Neural cell (in vitro differentiated cells): ENCODE results near the gene DOCK2. TPM values are rescaled to one million over a fixed set of nuclear protein-coding genes. Genes with fewer than 3 reads are reported as not detected.

Source experiments
- H2AFZ ChIP-seq: fragments of 200-600, 300-800 bp; sonication (generic), shearing (Covaris generic); 2 replicates; pipeline ENCODE4 v1.6.0; 2014; ENCODE audit warnings: low read depth, mild to moderate bottlenecking, antibody characterized with exemption, low read length, moderate library complexity
- H3F3A ChIP-seq: fragments of 200-600 bp; shearing (Covaris generic); 2 replicates; pipeline ENCODE4 v1.6.1; 2016; ENCODE audit warnings: mild to moderate bottlenecking, moderate library complexity, mixed read lengths, antibody characterized with exemption, low read length; ENCODE audit not compliant: insufficient read depth, poor library complexity, severe bottlenecking
- H3K27ac ChIP-seq: fragments of 200-600, 300-800 bp; sonication (generic), shearing (Covaris generic); 2 replicates; pipeline ENCODE4 v1.5.1; 2014; ENCODE audit warnings: mild to moderate bottlenecking, low read length, moderate library complexity
- H3K27me3 ChIP-seq: fragments of 300-800, 200-600 bp; sonication (generic), shearing (Covaris generic); 2 replicates; pipeline ENCODE4 v1.6.0; 2014; ENCODE audit warnings: mild to moderate bottlenecking, low read depth, low read length, moderate library complexity; ENCODE audit not compliant: insufficient read depth
- H3K36me3 ChIP-seq: fragments of 300-800, 200-600 bp; sonication (generic), shearing (Covaris generic); 2 replicates; pipeline ENCODE4 v1.5.1; 2014; ENCODE audit warnings: mild to moderate bottlenecking, antibody characterized with exemption, low read length, moderate library complexity; ENCODE audit not compliant: insufficient read depth
- H3K4me2 ChIP-seq: fragments of 300-800, 200-600 bp; sonication (generic), shearing (Covaris generic); 2 replicates; pipeline ENCODE4 v1.6.0; 2014; ENCODE audit warnings: mild to moderate bottlenecking, low read length
- H3K4me3 ChIP-seq: fragments of 300-800, 200-600 bp; sonication (generic), shearing (Covaris generic); 2 replicates; pipeline ENCODE4 v1.5.1; 2014; ENCODE audit warnings: mild to moderate bottlenecking, low read length, moderate library complexity
- H3K79me2 ChIP-seq: fragments of 200-600 bp; shearing (Covaris generic); replicated peaks from 2 replicates; pipeline ENCODE4 v1.6.0; 2014; ENCODE audit warnings: mild to moderate bottlenecking, low read length, moderate library complexity; ENCODE audit not compliant: insufficient read depth
- H3K9ac ChIP-seq: fragments of 300-800, 200-600 bp; sonication (generic), shearing (Covaris generic); 2 replicates; pipeline ENCODE4 v1.6.1; 2016; ENCODE audit warnings: mild to moderate bottlenecking, low read length, mixed read lengths
- H3K9me2 ChIP-seq: fragments of 200-600 bp; shearing (Covaris generic); 2 replicates; pipeline ENCODE4 v1.6.1; 2016; ENCODE audit warnings: mild to moderate bottlenecking, low read length, mixed read lengths; ENCODE audit not compliant: insufficient read depth
- H3K9me3 ChIP-seq: fragments of 200-600, 300-800 bp; sonication (generic), shearing (Covaris generic); 2 replicates; pipeline ENCODE4 v1.6.1; 2016; ENCODE audit warnings: mild to moderate bottlenecking, mixed run types, low read length, moderate library complexity, mixed read lengths
- H4K20me1 ChIP-seq: fragments of 200-600 bp; shearing (Covaris generic); 2 replicates; pipeline ENCODE4 v1.6.1; 2016; ENCODE audit warnings: mild to moderate bottlenecking, mixed run types; ENCODE audit not compliant: insufficient read depth
- EP300 ChIP-seq: fragments of 450-650 bp; conservative IDR thresholded peaks from 2 replicates; pipeline ENCODE4 v1.6.1; 2014; ENCODE audit warnings: antibody characterized with exemption, mild to moderate bottlenecking, moderate library complexity; ENCODE audit not compliant: poor library complexity, severe bottlenecking
- EZH2 ChIP-seq: fragments of 200-600, 300-800 bp; shearing (Covaris generic), sonication (generic); IDR thresholded peaks from 2 replicates; pipeline ENCODE4 v1.6.1; 2014; ENCODE audit warnings: antibody characterized with exemption, low read length, borderline replicate concordance, mild to moderate bottlenecking; ENCODE audit not compliant: insufficient read depth, poor library complexity, severe bottlenecking
- MXI1 ChIP-seq: fragments of 450-650 bp; conservative IDR thresholded peaks from 2 replicates; pipeline ENCODE4 v1.6.1; 2014; ENCODE audit warnings: antibody characterized with exemption, mild to moderate bottlenecking; ENCODE audit not compliant: poor library complexity, severe bottlenecking
- POLR2AphosphoS5 ChIP-seq: IDR thresholded peaks from 2 replicates; pipeline ENCODE4 v1.6.1; 2012
- RAD21 ChIP-seq: fragments of 450-650 bp; conservative IDR thresholded peaks from 2 replicates; pipeline ENCODE4 v1.6.1; 2014; ENCODE audit warnings: antibody characterized with exemption, mild to moderate bottlenecking, moderate library complexity
- SMC3 ChIP-seq: fragments of 450-650 bp; conservative IDR thresholded peaks from 2 replicates; pipeline ENCODE4 v1.6.1; 2014; ENCODE audit warnings: antibody characterized with exemption, mild to moderate bottlenecking, moderate library complexity; ENCODE audit not compliant: poor library complexity
- TAF1 ChIP-seq: IDR thresholded peaks from 2 replicates; pipeline ENCODE4 v1.6.1; 2012; ENCODE audit warnings: low read depth
- polyA plus RNA-seq: library from polyadenylated mRNA; depleted of rRNA; stranded (reverse); fragments of >200 nt; gene quantifications from 2 replicates; pipeline ENCODE4 v1.2.3, GENCODE V29; 2014
- TF ChIP-seq, protein P1 (sequence below): IDR thresholded peaks from 2 replicates; pipeline ENCODE4 v1.6.1; 2012; ENCODE audit warnings: borderline replicate concordance
- TF ChIP-seq, protein P2 (sequence below): fragments of 450-650 bp; IDR thresholded peaks from 2 replicates; pipeline ENCODE4 v1.5.1; 2014; ENCODE audit warnings: antibody characterized with exemption, mild to moderate bottlenecking, moderate library complexity; ENCODE audit not compliant: poor library complexity, severe bottlenecking

The DOCK2 gene
- polyA plus RNA-seq, 1 donor from 2014 or later: 0.15 TPM

DNA sequence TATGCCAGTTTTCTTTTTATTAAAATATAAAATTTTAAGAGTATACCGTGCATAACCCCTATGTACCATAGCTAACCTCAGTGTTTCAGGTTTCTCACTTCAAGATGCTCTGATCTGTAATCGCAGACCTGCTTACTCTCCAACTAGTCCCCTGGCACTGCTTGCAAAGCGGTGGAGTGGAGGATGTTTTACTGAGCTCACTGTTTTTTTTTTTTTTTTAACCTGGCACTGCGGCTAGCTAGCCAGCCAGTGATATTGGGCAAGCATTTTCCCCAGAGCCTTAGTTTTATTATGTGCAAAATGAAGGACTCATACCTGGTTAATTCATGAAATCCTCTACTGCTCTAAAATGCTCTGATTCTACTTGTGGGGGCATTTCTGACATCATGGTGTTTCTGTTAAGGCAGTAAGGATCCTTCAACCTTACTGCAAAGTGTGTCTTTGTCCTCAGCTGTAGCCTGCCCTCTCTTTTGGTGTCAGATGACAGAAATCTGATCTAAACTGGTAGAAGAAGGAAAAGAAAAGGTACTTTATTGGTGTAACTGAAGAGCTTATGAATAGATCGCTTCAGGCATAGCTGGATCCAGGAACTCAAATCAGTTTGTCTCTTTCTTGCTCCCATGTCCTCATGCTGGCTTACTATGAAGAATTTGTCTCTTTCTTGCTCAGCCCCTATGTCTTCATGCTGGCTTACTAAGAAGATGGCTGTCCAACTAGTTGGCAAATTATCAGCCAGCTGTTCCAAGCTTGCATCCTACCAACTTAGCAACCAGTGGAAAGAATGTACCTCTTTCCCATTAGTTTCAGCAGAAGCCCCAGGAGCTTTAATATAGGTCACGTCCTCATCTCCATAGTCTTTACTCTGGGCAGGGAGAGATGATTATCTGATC lies 59.8 kb downstream of the DOCK2 start:
- Histone ChIP-seq H3K9ac (no peak overlapping the region), H3K9me3 (no peaks in the 10 kb centered on the region), H3K27ac (no peak overlapping the region), H3K27me3 (no peaks in the 10 kb centered on the region), H3K79me2 (no peaks in the 10 kb centered on the region), H3F3A (no peaks in the 10 kb centered on the region), H3K4me2 (no peak overlapping the region), H3K36me3 (no peaks in the 10 kb centered on the region), H3K9me2 (no peaks in the 10 kb centered on the region), H4K20me1 (no peaks in the 10 kb centered on the region), H3K4me3 (no peak overlapping the region), H2AFZ (no peak overlapping the region)
- TF ChIP-seq, protein P1, sequence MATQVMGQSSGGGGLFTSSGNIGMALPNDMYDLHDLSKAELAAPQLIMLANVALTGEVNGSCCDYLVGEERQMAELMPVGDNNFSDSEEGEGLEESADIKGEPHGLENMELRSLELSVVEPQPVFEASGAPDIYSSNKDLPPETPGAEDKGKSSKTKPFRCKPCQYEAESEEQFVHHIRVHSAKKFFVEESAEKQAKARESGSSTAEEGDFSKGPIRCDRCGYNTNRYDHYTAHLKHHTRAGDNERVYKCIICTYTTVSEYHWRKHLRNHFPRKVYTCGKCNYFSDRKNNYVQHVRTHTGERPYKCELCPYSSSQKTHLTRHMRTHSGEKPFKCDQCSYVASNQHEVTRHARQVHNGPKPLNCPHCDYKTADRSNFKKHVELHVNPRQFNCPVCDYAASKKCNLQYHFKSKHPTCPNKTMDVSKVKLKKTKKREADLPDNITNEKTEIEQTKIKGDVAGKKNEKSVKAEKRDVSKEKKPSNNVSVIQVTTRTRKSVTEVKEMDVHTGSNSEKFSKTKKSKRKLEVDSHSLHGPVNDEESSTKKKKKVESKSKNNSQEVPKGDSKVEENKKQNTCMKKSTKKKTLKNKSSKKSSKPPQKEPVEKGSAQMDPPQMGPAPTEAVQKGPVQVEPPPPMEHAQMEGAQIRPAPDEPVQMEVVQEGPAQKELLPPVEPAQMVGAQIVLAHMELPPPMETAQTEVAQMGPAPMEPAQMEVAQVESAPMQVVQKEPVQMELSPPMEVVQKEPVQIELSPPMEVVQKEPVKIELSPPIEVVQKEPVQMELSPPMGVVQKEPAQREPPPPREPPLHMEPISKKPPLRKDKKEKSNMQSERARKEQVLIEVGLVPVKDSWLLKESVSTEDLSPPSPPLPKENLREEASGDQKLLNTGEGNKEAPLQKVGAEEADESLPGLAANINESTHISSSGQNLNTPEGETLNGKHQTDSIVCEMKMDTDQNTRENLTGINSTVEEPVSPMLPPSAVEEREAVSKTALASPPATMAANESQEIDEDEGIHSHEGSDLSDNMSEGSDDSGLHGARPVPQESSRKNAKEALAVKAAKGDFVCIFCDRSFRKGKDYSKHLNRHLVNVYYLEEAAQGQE: no peak
- TF ChIP-seq SMC3 (no peak), EZH2 (no peak), TAF1 (no peak), RAD21 (no peak), POLR2AphosphoS5 (no peak), EP300 (no peak), MXI1 (no peak)
- TF ChIP-seq, protein P2, sequence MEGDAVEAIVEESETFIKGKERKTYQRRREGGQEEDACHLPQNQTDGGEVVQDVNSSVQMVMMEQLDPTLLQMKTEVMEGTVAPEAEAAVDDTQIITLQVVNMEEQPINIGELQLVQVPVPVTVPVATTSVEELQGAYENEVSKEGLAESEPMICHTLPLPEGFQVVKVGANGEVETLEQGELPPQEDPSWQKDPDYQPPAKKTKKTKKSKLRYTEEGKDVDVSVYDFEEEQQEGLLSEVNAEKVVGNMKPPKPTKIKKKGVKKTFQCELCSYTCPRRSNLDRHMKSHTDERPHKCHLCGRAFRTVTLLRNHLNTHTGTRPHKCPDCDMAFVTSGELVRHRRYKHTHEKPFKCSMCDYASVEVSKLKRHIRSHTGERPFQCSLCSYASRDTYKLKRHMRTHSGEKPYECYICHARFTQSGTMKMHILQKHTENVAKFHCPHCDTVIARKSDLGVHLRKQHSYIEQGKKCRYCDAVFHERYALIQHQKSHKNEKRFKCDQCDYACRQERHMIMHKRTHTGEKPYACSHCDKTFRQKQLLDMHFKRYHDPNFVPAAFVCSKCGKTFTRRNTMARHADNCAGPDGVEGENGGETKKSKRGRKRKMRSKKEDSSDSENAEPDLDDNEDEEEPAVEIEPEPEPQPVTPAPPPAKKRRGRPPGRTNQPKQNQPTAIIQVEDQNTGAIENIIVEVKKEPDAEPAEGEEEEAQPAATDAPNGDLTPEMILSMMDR: no peak

DNA sequence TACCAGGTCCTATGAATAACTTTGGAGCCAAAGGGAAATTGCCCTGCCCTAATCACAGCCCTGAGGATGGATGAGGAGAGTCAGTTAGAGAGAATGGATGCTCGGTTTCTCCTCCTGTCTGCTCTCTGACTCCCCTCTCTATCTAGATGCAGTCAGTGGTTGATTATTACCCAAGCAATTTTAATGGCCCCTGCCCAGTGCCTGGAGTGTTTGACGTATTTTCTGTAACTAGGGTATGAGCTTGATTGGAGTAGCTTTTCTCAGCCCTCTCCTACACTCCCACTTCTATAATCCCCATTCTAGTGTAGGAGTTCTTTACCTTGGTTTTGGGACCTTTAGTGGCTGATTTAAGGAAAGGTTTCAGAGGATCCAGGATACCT lies 60.4 kb downstream of the DOCK2 start:
- Histone ChIP-seq H2AFZ (no peak overlapping the region), H3F3A (no peaks in the 10 kb centered on the region), H3K36me3 (no peaks in the 10 kb centered on the region), H3K9me3 (no peaks in the 10 kb centered on the region), H3K27me3 (no peaks in the 10 kb centered on the region), H3K4me3 (no peak overlapping the region), H4K20me1 (no peaks in the 10 kb centered on the region), H3K9ac (no peak overlapping the region), H3K4me2 (no peak overlapping the region), H3K27ac (no peak overlapping the region), H3K9me2 (no peaks in the 10 kb centered on the region), H3K79me2 (no peaks in the 10 kb centered on the region)
- no peak for TF ChIP-seq EP300
- TF ChIP-seq, protein P1: no peak
- TF ChIP-seq EZH2: no peak
- TF ChIP-seq TAF1: no peak
- no peak for TF ChIP-seq SMC3
- TF ChIP-seq MXI1: no peak
- TF ChIP-seq, protein P2: no peak
- no peak for TF ChIP-seq POLR2AphosphoS5
- no peak for TF ChIP-seq RAD21
